ENCODE data around the gene USE1.

USE1 gene

GRCh38 chr19:17264641-17264979 lies 49.5 kb downstream of the USE1 start, which contains the start of gene USHBP1:
Gene USHBP1 (minus strand): TSS chr19:17264745. CDS start chr19:17264299, 446 bp downstream.
- H3K4me2 ChIP-seq (ENCODE audit: low read length): peak within 1 kb of the TSS; percentile 17; the same call in 1 of the 2 replicates
- peak within 1 kb of the TSS; percentile 91 for H3K27ac ChIP-seq (ENCODE audit: low read depth, low read length, poor library complexity, severe bottlenecking)
- H3K4me3 ChIP-seq (ENCODE audit: low read depth, low read length, poor library complexity, severe bottlenecking): no peak within 1 kb of the TSS
- H3F3A ChIP-seq (ENCODE audit: insufficient read depth, low read length): no peaks in the 10 kb centered on the region
- H3K79me2 ChIP-seq (ENCODE audit: insufficient read depth, low read length): peaks cover 5% of the 10 kb centered on the region; the same call in 1 of the 2 replicates
- H3K36me3 ChIP-seq (ENCODE audit: insufficient read depth, low read length): peaks cover 9% of the 10 kb centered on the region
- H2AFZ ChIP-seq (ENCODE audit: low read length): no peak within 1 kb of the TSS
- peak within 1 kb of the TSS; percentile 7; the same call in 1 of the 2 replicates for H3K9ac ChIP-seq (ENCODE audit: low read length)
- H3K9me3 ChIP-seq (ENCODE audit: low read length): no peaks in the 10 kb centered on the region
- H3K9me2 ChIP-seq (ENCODE audit: low read depth, low read length): no peaks in the 10 kb centered on the region
- no peaks in the 10 kb centered on the region for H4K20me1 ChIP-seq (ENCODE audit: insufficient read depth, low read length)
- TF ChIP-seq EZH2 (IDR thresholded peaks at IDR 0.05; ENCODE audit: borderline replicate concordance, low read length) (no peak), CTCF (IDR thresholded peaks at IDR 0.05; ENCODE audit: low read length) (no peak)
- peaks cover 52% of the 10 kb centered on the region for H3K4me1 ChIP-seq (ENCODE audit: insufficient read depth, low read length, severe bottlenecking)
- H3K27me3 ChIP-seq (ENCODE audit: insufficient read depth, low read length): no peaks in the 10 kb centered on the region

- H3K4me3 ChIP-seq (ENCODE audit: low read depth, low read length, poor library complexity, severe bottlenecking): peak overlapping the region; percentile 43
- peak overlapping the region; percentile 91 for H3K27ac ChIP-seq (ENCODE audit: low read depth, low read length, poor library complexity, severe bottlenecking)
- H3K9ac ChIP-seq (ENCODE audit: low read length): peak overlapping the region; percentile 43
- H2AFZ ChIP-seq (ENCODE audit: low read length): no peak overlapping the region
- no peaks in the 10 kb centered on the region for H3K9me3 ChIP-seq (ENCODE audit: low read length)
- peaks cover 5% of the 10 kb centered on the region; the same call in 1 of the 2 replicates for H3K79me2 ChIP-seq (ENCODE audit: insufficient read depth, low read length)
- peaks cover 47% of the 10 kb centered on the region for H3K4me1 ChIP-seq (ENCODE audit: insufficient read depth, low read length, severe bottlenecking)
- no peaks in the 10 kb centered on the region for H3F3A ChIP-seq (ENCODE audit: insufficient read depth, low read length)
- no peaks in the 10 kb centered on the region for H4K20me1 ChIP-seq (ENCODE audit: insufficient read depth, low read length)
- H3K36me3 ChIP-seq (ENCODE audit: insufficient read depth, low read length): peaks cover 12% of the 10 kb centered on the region
- H3K27me3 ChIP-seq (ENCODE audit: insufficient read depth, low read length): no peaks in the 10 kb centered on the region
- TF ChIP-seq EZH2 (IDR thresholded peaks at IDR 0.05; ENCODE audit: borderline replicate concordance, low read length) (no peak), CTCF (IDR thresholded peaks at IDR 0.05; ENCODE audit: low read length) (no peak)
- H3K4me2 ChIP-seq (ENCODE audit: low read length): peak overlapping the region; percentile 53
- no peaks in the 10 kb centered on the region for H3K9me2 ChIP-seq (ENCODE audit: low read depth, low read length)
Observed at GRCh38 chr19:17266026-17266425, 50.9 kb downstream of the USE1 start.

- Histone ChIP-seq H3K9me2 (ENCODE audit: low read depth, low read length) (no peaks in the 10 kb centered on the region), H3K79me2 (ENCODE audit: insufficient read depth, low read length) (peaks cover 5% of the 10 kb centered on the region; the same call in 1 of the 2 replicates), H3K36me3 (ENCODE audit: insufficient read depth, low read length) (peaks cover 18% of the 10 kb centered on the region), H3K9ac (ENCODE audit: low read length) (peak overlapping the region; percentile 43), H3F3A (ENCODE audit: insufficient read depth, low read length) (no peaks in the 10 kb centered on the region), H3K4me3 (ENCODE audit: low read depth, low read length, poor library complexity, severe bottlenecking) (peak overlapping the region; percentile 43), H3K4me1 (ENCODE audit: insufficient read depth, low read length, severe bottlenecking) (peaks cover 45% of the 10 kb centered on the region), H3K27ac (ENCODE audit: low read depth, low read length, poor library complexity, severe bottlenecking) (peak overlapping the region; percentile 91), H3K9me3 (ENCODE audit: low read length) (no peaks in the 10 kb centered on the region), H3K4me2 (ENCODE audit: low read length) (peak overlapping the region; percentile 53), H3K27me3 (ENCODE audit: insufficient read depth, low read length) (no peaks in the 10 kb centered on the region), H2AFZ (ENCODE audit: low read length) (no peak overlapping the region), H4K20me1 (ENCODE audit: insufficient read depth, low read length) (no peaks in the 10 kb centered on the region)
- TF ChIP-seq CTCF (IDR thresholded peaks at IDR 0.05; ENCODE audit: low read length): no peak
- TF ChIP-seq EZH2 (IDR thresholded peaks at IDR 0.05; ENCODE audit: borderline replicate concordance, low read length): no peak
Observed at GRCh38 chr19:17266589-17266974, 51.4 kb downstream of the USE1 start.
